SU-DHL-6 (cell line): ENCODE data around the gene HSH2D.

ENCODE experiments used
- CTCF ChIP-seq: fragments of 200-600 bp; sonication (generic); IDR thresholded peaks from one replicate; pipeline ENCODE4 v1.5.1; 2017; ENCODE audit warnings: antibody characterized with exemption, mild to moderate bottlenecking, low read length, moderate library complexity; ENCODE audit not compliant: insufficient read depth, poor library complexity, severe bottlenecking
- EZH2phosphoT487 ChIP-seq: fragments of 200-600 bp; sonication (generic), shearing (Covaris generic); conservative IDR thresholded peaks from 2 replicates; pipeline ENCODE4 v1.6.1; 2018; ENCODE audit warnings: mild to moderate bottlenecking, antibody characterized with exemption, low read length, moderate library complexity, mixed read lengths

- TF ChIP-seq CTCF (no peak), EZH2phosphoT487 (no peak)
Measured at GRCh38 chr19:16175954-16176353, 32.5 kb downstream of the HSH2D start.
